ENCODE results near the gene VAPB.

The VAPB gene

DNA sequence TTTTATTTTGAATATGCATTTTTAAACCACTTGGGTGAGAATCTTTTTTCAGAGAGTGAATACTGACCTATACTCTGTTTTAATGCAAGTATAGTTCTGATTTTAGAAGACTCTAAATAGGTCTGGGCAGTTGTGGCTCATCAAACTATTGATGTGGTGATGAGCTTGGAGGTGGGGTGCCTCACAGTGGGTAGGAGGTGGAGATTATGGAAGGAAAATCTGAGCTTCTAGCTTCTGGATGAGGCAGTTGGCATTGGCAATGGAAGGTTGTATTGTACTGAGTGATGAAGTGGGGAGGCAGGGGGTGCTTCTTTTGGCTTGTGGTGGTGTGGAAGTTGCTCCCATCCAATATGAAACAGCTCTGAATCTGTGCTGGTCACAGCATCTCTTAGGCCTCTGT, 52.7 kb downstream of the VAPB start:
- TF ChIP-seq, protein P1, sequence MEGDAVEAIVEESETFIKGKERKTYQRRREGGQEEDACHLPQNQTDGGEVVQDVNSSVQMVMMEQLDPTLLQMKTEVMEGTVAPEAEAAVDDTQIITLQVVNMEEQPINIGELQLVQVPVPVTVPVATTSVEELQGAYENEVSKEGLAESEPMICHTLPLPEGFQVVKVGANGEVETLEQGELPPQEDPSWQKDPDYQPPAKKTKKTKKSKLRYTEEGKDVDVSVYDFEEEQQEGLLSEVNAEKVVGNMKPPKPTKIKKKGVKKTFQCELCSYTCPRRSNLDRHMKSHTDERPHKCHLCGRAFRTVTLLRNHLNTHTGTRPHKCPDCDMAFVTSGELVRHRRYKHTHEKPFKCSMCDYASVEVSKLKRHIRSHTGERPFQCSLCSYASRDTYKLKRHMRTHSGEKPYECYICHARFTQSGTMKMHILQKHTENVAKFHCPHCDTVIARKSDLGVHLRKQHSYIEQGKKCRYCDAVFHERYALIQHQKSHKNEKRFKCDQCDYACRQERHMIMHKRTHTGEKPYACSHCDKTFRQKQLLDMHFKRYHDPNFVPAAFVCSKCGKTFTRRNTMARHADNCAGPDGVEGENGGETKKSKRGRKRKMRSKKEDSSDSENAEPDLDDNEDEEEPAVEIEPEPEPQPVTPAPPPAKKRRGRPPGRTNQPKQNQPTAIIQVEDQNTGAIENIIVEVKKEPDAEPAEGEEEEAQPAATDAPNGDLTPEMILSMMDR (IDR thresholded peaks at IDR 0.05), result no peak
- peaks cover 60% of the 10 kb centered on the region for H3K36me3 Mint-ChIP-seq (ENCODE audit: low read depth)
- H3K27me3 Mint-ChIP-seq (ENCODE audit: low read depth, poor library complexity), result peaks cover 4% of the 10 kb centered on the region
- no peak overlapping the region for H3K4me3 Mint-ChIP-seq
- no peak for DNase-seq
- H3K9me3 Mint-ChIP-seq, result no peaks in the 10 kb centered on the region
- no peak overlapping the region for H3K27ac Mint-ChIP-seq
- H3K4me1 Mint-ChIP-seq, result peaks cover 4% of the 10 kb centered on the region

DNA sequence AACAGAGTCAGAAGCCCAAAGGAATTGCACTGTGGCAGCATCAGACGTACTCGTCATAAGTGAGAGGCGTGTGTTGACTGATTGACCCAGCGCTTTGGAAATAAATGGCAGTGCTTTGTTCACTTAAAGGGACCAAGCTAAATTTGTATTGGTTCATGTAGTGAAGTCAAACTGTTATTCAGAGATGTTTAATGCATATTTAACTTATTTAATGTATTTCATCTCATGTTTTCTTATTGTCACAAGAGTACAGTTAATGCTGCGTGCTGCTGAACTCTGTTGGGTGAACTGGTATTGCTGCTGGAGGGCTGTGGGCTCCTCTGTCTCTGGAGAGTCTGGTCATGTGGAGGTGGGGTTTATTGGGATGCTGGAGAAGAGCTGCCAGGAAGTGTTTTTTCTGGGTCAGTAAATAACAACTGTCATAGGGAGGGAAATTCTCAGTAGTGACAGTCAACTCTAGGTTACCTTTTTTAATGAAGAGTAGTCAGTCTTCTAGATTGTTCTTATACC, 55.8 kb downstream of the VAPB start:
- Mint-ChIP-seq H3K36me3 (ENCODE audit: low read depth) (peaks cover 64% of the 10 kb centered on the region), H3K4me1 (peaks cover 9% of the 10 kb centered on the region), H3K27ac (peak overlapping the region; percentile 79), H3K27me3 (ENCODE audit: low read depth, poor library complexity) (peaks cover 4% of the 10 kb centered on the region), H3K4me3 (no peak overlapping the region), H3K9me3 (no peaks in the 10 kb centered on the region)
- TF ChIP-seq, protein P1 (IDR thresholded peaks at IDR 0.05), result no peak
- no peak for DNase-seq

DNA sequence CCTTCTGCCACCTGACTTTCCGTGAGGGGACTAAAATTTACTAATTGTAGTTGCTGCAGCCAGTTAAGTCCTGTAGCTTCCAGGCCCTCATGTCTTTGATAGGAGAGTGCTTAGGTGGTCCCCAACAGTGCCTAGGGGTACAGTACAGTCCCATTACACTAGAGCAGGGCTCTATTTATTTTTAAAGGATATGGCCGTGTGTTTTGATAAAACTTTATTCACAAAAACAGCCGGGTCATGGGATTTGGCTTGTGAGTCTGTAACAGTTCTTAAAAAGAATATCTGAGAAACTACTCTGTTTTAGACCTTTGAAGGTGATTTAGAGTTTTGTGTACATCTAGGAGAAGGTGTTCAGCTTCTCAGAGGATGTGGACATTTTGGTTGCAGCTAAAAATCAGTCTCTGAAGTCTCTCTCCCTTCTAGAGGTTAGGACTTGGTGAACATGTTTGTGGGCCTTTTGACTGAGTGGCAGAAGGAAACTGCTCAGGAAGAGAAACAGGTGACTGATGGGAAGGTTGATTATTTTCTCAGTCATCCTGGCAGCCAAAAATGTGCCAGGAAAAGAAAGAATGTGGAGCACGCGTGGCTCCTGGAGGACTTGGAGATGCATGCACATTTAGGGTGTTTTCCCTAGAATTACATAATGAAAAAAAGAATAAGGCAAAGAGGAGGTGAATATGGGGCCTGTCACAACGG, 57.4 kb downstream of the VAPB start:
- TF ChIP-seq, protein P1 (IDR thresholded peaks at IDR 0.05), result no peak
- H3K4me1 Mint-ChIP-seq, result peaks cover 9% of the 10 kb centered on the region

DNA sequence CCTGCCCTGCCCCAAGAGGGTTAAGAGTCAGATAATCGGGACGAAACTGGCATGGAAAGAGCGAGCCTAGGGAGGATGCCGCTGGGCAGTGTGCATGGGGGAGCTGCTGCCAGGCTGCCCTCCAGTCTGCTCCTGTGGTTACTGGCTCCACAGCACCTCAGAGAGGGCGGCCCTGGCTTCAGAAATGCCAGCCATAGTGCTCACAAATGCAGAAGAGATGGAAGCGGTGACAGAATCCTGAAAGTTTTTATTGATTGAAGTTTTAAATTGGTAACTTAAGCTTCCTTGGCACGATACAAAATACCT, 57.9 kb downstream of the VAPB start:
- Mint-ChIP-seq H3K27ac (peak overlapping the region; percentile 65), H3K27me3 (ENCODE audit: low read depth, poor library complexity) (peaks cover 4% of the 10 kb centered on the region), H3K9me3 (no peaks in the 10 kb centered on the region), H3K4me1 (peaks cover 9% of the 10 kb centered on the region), H3K36me3 (ENCODE audit: low read depth) (peaks cover 71% of the 10 kb centered on the region), H3K4me3 (no peak overlapping the region)
- TF ChIP-seq, protein P1 (IDR thresholded peaks at IDR 0.05), result no peak
- DNase-seq, result no peak

More for the DNA sequence above, 57.4 kb downstream of the VAPB start:
- Mint-ChIP-seq H3K9me3 (no peaks in the 10 kb centered on the region), H3K4me3 (no peak overlapping the region), H3K27me3 (ENCODE audit: low read depth, poor library complexity) (peaks cover 4% of the 10 kb centered on the region), H3K36me3 (ENCODE audit: low read depth) (peaks cover 70% of the 10 kb centered on the region), H3K27ac (peak overlapping the region; percentile 93)
- DNase-seq, result no peak

DNA sequence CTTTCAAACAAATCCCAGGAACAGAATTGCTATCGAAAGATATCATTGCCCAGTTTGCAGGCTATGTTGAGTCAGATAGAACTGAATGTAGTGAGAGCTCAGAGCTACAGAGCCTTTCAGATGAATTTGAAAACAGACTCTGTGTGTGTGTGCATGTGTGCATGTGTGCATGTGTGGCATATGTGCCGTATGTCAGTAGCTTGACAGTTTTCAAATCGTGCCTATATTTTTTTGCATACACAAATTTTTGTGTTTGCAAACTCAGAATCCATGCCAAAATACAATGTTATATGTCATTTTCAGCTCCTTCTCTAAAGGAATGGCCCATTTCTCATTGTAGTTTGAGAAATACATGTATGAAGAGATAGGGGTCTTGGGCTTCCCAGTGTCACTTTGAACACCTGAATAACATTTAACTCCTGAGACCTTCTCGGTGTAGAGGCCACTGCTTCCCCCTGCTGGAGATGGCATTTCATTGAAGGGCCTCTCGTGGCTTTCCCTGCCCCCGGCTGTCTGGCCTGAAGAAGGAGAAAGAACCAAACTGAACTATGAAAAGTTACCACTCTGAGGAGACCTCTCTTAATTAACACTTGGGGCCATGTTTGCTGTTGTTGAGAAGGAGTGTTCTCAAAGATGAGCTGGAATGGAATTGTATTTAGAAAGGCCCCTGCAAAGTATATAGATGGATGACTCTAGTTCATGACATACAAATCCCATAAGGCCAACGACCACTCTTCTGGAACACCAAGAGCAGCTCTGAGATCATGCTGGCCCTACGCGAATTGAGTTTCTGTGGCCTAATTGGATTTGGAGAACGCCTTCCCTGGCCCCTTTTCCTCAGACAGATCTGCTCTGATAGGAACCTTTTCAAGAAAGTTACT, 58.7 kb downstream of the VAPB start:
- peak; percentile 50 for DNase-seq

More for the DNA sequence above, 58.7 kb downstream of the VAPB start:
- Mint-ChIP-seq H3K36me3 (ENCODE audit: low read depth) (peaks cover 71% of the 10 kb centered on the region), H3K4me3 (no peak overlapping the region), H3K4me1 (peaks cover 15% of the 10 kb centered on the region), H3K9me3 (no peaks in the 10 kb centered on the region), H3K27ac (peak overlapping the region; percentile 66), H3K27me3 (ENCODE audit: low read depth, poor library complexity) (peaks cover 4% of the 10 kb centered on the region)
- TF ChIP-seq, protein P1 (IDR thresholded peaks at IDR 0.05), result peak; percentile 58
